ENCODE results near the gene CPNE6.

CPNE6 gene

DNA sequence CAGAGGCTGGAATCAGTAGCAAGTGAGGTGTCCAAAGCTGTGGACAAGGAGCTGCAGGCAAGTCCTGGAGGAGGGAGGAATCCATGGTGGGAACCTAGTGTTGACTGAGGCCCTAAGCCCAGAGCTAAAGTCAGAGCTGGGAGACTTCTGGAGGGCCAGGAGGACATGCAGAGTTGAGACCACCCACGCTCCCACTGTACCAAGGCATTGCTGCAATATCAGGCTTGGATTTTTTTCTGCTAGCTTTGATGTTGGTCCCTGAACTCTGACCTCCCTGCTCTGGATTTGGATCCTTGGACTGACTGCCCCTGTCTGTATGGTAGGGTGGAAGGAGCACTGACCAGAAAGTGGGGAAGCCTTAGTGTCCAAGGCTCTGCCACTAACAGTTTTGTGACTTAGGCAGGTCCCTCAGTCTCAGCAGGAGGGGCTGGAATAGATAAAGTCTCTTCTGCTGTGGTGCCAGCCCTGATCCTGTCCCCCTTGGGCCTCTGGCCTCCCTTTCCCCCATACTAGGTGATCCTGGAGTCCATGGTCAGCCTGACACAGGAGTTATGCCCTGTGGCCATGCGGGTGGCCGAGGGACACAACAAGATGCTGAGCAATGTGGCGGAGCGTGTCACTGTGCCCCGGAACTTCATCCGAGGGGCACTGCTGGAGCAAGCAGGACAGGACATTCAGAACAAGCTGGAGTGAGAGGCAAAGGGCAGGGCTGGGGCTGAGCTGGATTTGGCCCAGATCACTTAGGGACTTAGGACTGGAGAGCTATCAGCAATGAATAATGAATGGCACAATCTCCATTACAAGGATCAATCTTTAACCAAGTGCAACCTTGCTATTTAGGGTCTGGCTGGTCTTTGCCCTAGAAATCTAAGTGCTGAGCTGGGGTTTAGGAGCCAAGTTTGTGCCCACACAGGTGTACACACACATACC, 10.1 kb upstream of the CPNE6 start:
- Histone ChIP-seq H3K27me3 (ENCODE audit: insufficient read depth, insufficient read length) (no peaks in the 10 kb centered on the region), H3K9ac (ENCODE audit: insufficient read length, low read depth) (no peak overlapping the region), H3K36me3 (ENCODE audit: insufficient read depth, insufficient read length, low read length) (no peaks in the 10 kb centered on the region), H3K4me1 (ENCODE audit: insufficient read depth, insufficient read length) (peaks cover 8% of the 10 kb centered on the region), H3K4me3 (ENCODE audit: insufficient read length, low read depth) (no peak overlapping the region), H3K9me3 (ENCODE audit: insufficient read depth, low read length) (no peaks in the 10 kb centered on the region)
- no peak for DNase-seq (ENCODE audit: low read depth, low spot score)
- TF ChIP-seq YY1 (IDR thresholded peaks at IDR 0.05; ENCODE audit: insufficient read depth, insufficient read length) (no peak), SUZ12 (IDR thresholded peaks at IDR 0.05; ENCODE audit: extremely low read depth, insufficient read depth, insufficient read length) (no peak), ZNF274 (IDR thresholded peaks at IDR 0.05; ENCODE audit: low read depth, low read length) (no peak)

GRCh38 chr14:24062216-24062980, 9.0 kb upstream of the CPNE6 start:
- Histone ChIP-seq H3K4me3 (ENCODE audit: insufficient read length, low read depth) (no peak overlapping the region), H3K27me3 (ENCODE audit: insufficient read depth, insufficient read length) (no peaks in the 10 kb centered on the region), H3K9ac (ENCODE audit: insufficient read length, low read depth) (no peak overlapping the region), H3K4me1 (ENCODE audit: insufficient read depth, insufficient read length) (peaks cover 8% of the 10 kb centered on the region), H3K36me3 (ENCODE audit: insufficient read depth, insufficient read length, low read length) (no peaks in the 10 kb centered on the region), H3K9me3 (ENCODE audit: insufficient read depth, low read length) (no peaks in the 10 kb centered on the region)
- no peak for DNase-seq (ENCODE audit: low read depth, low spot score)
- no peak for TF ChIP-seq YY1 (IDR thresholded peaks at IDR 0.05; ENCODE audit: insufficient read depth, insufficient read length)
- no peak for TF ChIP-seq SUZ12 (IDR thresholded peaks at IDR 0.05; ENCODE audit: extremely low read depth, insufficient read depth, insufficient read length)
- no peak for TF ChIP-seq ZNF274 (IDR thresholded peaks at IDR 0.05; ENCODE audit: low read depth, low read length)

DNA sequence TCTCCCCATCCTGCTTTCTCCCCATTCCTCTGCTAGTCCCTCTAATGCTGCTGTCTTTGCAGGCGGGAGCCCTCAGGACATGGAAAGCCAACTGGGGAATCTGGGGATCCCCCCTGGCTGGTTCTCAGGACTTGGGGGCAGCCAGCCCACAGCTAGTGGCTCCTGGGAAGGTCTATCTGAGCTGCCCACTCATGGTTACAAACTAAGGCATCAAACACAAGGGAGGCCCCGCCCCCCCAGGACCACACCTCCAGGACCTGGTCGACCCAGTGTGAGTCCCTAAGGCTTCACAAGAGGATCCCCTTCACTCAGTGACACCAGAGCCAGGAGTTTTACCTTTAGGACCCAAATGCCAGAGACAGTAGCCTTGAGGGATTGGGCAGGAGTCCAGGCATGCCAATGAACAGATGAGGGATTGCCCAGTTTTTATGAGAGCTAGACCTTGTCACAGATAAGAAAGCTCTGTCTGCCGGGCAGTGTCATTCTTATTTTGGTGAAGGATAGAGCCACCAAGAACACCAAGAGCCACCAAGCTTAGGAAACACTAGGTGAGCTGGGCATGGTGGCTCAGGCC, 8.0 kb upstream of the CPNE6 start:
- TF ChIP-seq SUZ12 (IDR thresholded peaks at IDR 0.05; ENCODE audit: extremely low read depth, insufficient read depth, insufficient read length) = no peak
- no peak for TF ChIP-seq ZNF274 (IDR thresholded peaks at IDR 0.05; ENCODE audit: low read depth, low read length)
- TF ChIP-seq YY1 (IDR thresholded peaks at IDR 0.05; ENCODE audit: insufficient read depth, insufficient read length) = no peak
- no peaks in the 10 kb centered on the region for H3K9me3 ChIP-seq (ENCODE audit: insufficient read depth, low read length)
- DNase-seq (ENCODE audit: low read depth, low spot score) = no peak
- no peak overlapping the region for H3K9ac ChIP-seq (ENCODE audit: insufficient read length, low read depth)
- peaks cover 8% of the 10 kb centered on the region for H3K4me1 ChIP-seq (ENCODE audit: insufficient read depth, insufficient read length)
- H3K36me3 ChIP-seq (ENCODE audit: insufficient read depth, insufficient read length, low read length) = no peaks in the 10 kb centered on the region
- no peaks in the 10 kb centered on the region for H3K27me3 ChIP-seq (ENCODE audit: insufficient read depth, insufficient read length)
- no peak overlapping the region for H3K4me3 ChIP-seq (ENCODE audit: insufficient read length, low read depth)

DNA sequence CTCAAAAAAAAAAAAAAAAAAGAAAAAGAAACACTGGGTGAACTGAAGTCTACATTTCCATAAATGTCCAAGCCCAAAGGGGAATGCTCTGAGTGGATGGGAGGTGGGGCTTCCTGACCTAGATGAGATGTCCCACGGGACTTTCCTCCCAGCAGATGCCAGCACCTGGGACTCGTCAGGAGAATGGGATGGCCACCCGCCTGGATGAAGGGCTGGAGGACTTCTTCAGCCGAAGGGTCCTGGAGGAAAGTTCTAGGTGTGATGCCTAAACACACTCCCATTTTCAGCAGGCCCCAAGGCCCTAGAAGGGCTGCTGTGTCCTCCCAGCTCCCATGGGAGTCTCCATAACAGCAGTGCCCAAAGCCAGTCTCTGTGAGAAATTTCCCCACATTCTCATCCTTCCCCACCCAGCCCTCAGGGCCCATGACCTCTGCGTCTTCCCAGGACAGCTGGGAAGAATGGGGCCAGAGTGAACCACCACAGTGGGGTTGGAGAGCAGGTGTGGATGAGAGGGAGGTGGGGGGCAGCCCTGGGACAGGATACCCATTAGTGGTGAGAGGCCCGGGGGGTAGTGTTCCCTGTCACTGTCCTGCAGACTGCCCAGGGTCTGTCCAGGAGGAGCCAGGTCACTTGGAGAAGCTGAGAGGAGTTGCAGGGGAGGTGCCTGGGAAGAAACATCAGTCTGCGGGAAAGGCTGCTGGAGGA, 7.1 kb upstream of the CPNE6 start:
- H3K9ac ChIP-seq (ENCODE audit: insufficient read length, low read depth) = no peak overlapping the region
- no peak for DNase-seq (ENCODE audit: low read depth, low spot score)
- H3K4me1 ChIP-seq (ENCODE audit: insufficient read depth, insufficient read length) = no peaks in the 10 kb centered on the region
- H3K36me3 ChIP-seq (ENCODE audit: insufficient read depth, insufficient read length, low read length) = no peaks in the 10 kb centered on the region
- TF ChIP-seq ZNF274 (IDR thresholded peaks at IDR 0.05; ENCODE audit: low read depth, low read length) (no peak), YY1 (IDR thresholded peaks at IDR 0.05; ENCODE audit: insufficient read depth, insufficient read length) (no peak), SUZ12 (IDR thresholded peaks at IDR 0.05; ENCODE audit: extremely low read depth, insufficient read depth, insufficient read length) (no peak)
- H3K27me3 ChIP-seq (ENCODE audit: insufficient read depth, insufficient read length) = no peaks in the 10 kb centered on the region
- H3K4me3 ChIP-seq (ENCODE audit: insufficient read length, low read depth) = no peak overlapping the region
- no peaks in the 10 kb centered on the region for H3K9me3 ChIP-seq (ENCODE audit: insufficient read depth, low read length)

DNA sequence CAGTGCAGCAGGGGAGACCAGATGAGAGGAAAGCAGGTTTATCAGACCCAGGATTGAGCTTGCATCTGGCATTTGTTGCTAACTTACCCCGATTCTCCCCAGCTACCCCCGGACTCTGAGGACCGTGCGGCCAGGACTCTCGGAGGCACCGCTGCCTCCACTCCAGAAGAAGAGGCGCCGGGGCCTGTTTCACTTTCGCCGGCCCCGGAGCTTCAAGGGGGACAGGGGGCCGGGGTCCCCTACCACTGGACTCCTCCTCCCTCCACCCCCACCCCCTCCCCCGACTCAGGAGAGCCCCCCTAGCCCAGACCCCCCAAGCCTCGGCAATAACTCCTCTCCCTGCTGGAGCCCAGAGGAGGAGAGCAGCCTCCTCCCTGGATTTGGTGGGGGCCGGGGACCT, 6.5 kb upstream of the CPNE6 start:
- no peak for DNase-seq (ENCODE audit: low read depth, low spot score)
- Histone ChIP-seq H3K4me1 (ENCODE audit: insufficient read depth, insufficient read length) (no peaks in the 10 kb centered on the region), H3K9ac (ENCODE audit: insufficient read length, low read depth) (no peak overlapping the region), H3K27me3 (ENCODE audit: insufficient read depth, insufficient read length) (no peaks in the 10 kb centered on the region), H3K9me3 (ENCODE audit: insufficient read depth, low read length) (no peaks in the 10 kb centered on the region), H3K4me3 (ENCODE audit: insufficient read length, low read depth) (no peak overlapping the region), H3K36me3 (ENCODE audit: insufficient read depth, insufficient read length, low read length) (no peaks in the 10 kb centered on the region)
- TF ChIP-seq ZNF274 (IDR thresholded peaks at IDR 0.05; ENCODE audit: low read depth, low read length) (no peak), SUZ12 (IDR thresholded peaks at IDR 0.05; ENCODE audit: extremely low read depth, insufficient read depth, insufficient read length) (no peak), YY1 (IDR thresholded peaks at IDR 0.05; ENCODE audit: insufficient read depth, insufficient read length) (no peak)

DNA sequence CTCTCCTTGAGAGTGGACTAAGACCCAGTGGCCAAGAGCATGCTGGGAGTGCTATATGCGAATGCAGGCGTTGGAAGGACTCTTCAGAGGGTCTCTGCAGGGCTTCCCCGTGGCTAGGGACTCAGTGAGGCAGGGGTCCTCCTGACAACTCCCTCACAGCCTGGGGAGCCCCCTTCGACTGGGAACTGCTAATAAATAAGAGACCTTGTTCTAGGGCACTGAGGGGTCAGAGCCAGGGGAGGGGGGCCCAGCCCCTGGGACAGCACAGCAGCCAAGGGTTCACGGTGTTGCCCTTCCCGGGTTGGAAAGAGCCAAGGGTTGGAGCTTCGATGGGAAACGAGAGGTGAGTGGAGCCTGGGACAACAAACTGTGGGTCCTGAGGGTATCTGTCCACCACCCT, 6.0 kb upstream of the CPNE6 start:
- Histone ChIP-seq H3K27me3 (ENCODE audit: insufficient read depth, insufficient read length) (no peaks in the 10 kb centered on the region), H3K9me3 (ENCODE audit: insufficient read depth, low read length) (no peaks in the 10 kb centered on the region), H3K9ac (ENCODE audit: insufficient read length, low read depth) (no peak overlapping the region), H3K36me3 (ENCODE audit: insufficient read depth, insufficient read length, low read length) (no peaks in the 10 kb centered on the region), H3K4me1 (ENCODE audit: insufficient read depth, insufficient read length) (no peaks in the 10 kb centered on the region), H3K4me3 (ENCODE audit: insufficient read length, low read depth) (no peak overlapping the region)
- TF ChIP-seq SUZ12 (IDR thresholded peaks at IDR 0.05; ENCODE audit: extremely low read depth, insufficient read depth, insufficient read length) (no peak), ZNF274 (IDR thresholded peaks at IDR 0.05; ENCODE audit: low read depth, low read length) (no peak), YY1 (IDR thresholded peaks at IDR 0.05; ENCODE audit: insufficient read depth, insufficient read length) (no peak)
- DNase-seq (ENCODE audit: low read depth, low spot score) = no peak

Measured in NT2/D1 (cell line).